Right lobe of liver (tissue), 6 donors: ENCODE results near the gene VSNL1. TPM values are rescaled to one million over a fixed set of nuclear protein-coding genes. Genes with fewer than 3 reads are reported as not detected.

Source experiments
- ATAC-seq, 4 donors: fragments of 200-7000 bp; cut with Tn5 transposase; one replicate each; pipeline ENCODE4 v1.9.1; 2020; ENCODE audit warnings: mild to moderate bottlenecking in 4 of 4, moderate library complexity in 4 of 4
- DNase-seq, 3 donors: peaks; one replicate each; pipeline ENCODE4 v3.0.0-alpha.2; 2020
- H3K27ac ChIP-seq, 3 donors: fragments of 200-600 bp; one replicate each; pipeline ENCODE4 v1.8.0; 2022
- H3K27me3 ChIP-seq, 2 donors: fragments of 200-600 bp; one replicate each; pipeline ENCODE4 v1.8.0; 2022
- H3K36me3 ChIP-seq, 4 donors: fragments of 200-600 bp; sonication (generic) in 1 of 4; one replicate each; pipeline versions ENCODE4 v1.5.1 to v1.8.0; 2017 to 2022; ENCODE audit warnings: control low read depth in 1 of 4
- H3K4me1 ChIP-seq, 4 donors: fragments of 200-600 bp; sonication (generic) in 1 of 4; one replicate each; pipeline versions ENCODE4 v1.5.1 to v1.8.0; 2017 to 2022; ENCODE audit warnings: control low read depth in 1 of 4
- H3K4me3 ChIP-seq, 3 donors: fragments of 200-600 bp; one replicate each; pipeline ENCODE4 v1.8.0; 2022
- H3K9me3 ChIP-seq, 4 donors: fragments of 200-600 bp; sonication (generic) in 1 of 4; one replicate each; pipeline versions ENCODE4 v1.5.1 to v1.8.0; 2017 to 2022; ENCODE audit warnings: control low read depth in 1 of 4
- POLR2A ChIP-seq: fragments of 450-650 bp; IDR thresholded peaks from one replicate; pipeline ENCODE4 v1.6.1; 2017; ENCODE audit warnings: antibody characterized with exemption, mild to moderate bottlenecking
- WGBS: methylation state at CpG from one replicate; pipeline ENCODE4 v1.1.6; 2018; ENCODE audit warnings: low coverage, low lambda C conversion rate; ENCODE audit not compliant: insufficient coverage; ENCODE audit errors: missing lambda C conversion rate; 5-methylcytosine and 5-hydroxymethylcytosine counted together
- intact Hi-C, 2 donors: fragments of 100-400 bp; cut with DNase I; formaldehyde crosslinking; loops; one replicate each; pipeline versions ENCODE4 v1.11.2 to v1.14.1; 2022
- total RNA-seq, 6 experiments: library from RNA; depleted of rRNA in 2 of 6; stranded (reverse); fragments of >200 nt in 2 of 6; fragmentation: NEBNext Ultra II Directional in 3 of 6; extraction: Animal tissue kit (Norgen Biotek cat#: 25700) in 3 of 6; gene quantifications; one replicate each; pipeline versions ENCODE4 v1.1.0 to v1.2.4, GENCODE V29; 2016 to 2023
- TF ChIP-seq, protein P1 (sequence below), 4 donors: fragments of 200-600 bp in 3 of 4; fragments of 450-650 bp in 1 of 4; IDR thresholded peaks; one replicate each; pipeline versions ENCODE4 v1.5.1 to v1.8.0; 2016 to 2022; ENCODE audit warnings: antibody characterized with exemption in 4 of 4, mild to moderate bottlenecking in 2 of 4
- donor health status: DM: no; HTN: yes; CAD: no.
- donor health status: DM: no; HTN: no; CAD: no.
- donor health status: DM: no; HTN: no; CAD: no.
- donor health status: DM: no; HTN: yes; CAD: no.
- donor health status: DM: no; HTN: yes; CAD: no.

VSNL1 gene
- total RNA-seq, 6 experiments from 2014 or later = 2.1 to 12.1 (median 4.3) TPM

GRCh38 chr2:17574406-17575073 lies 34.0 kb downstream of the VSNL1 start:
- TF ChIP-seq, protein P1, sequence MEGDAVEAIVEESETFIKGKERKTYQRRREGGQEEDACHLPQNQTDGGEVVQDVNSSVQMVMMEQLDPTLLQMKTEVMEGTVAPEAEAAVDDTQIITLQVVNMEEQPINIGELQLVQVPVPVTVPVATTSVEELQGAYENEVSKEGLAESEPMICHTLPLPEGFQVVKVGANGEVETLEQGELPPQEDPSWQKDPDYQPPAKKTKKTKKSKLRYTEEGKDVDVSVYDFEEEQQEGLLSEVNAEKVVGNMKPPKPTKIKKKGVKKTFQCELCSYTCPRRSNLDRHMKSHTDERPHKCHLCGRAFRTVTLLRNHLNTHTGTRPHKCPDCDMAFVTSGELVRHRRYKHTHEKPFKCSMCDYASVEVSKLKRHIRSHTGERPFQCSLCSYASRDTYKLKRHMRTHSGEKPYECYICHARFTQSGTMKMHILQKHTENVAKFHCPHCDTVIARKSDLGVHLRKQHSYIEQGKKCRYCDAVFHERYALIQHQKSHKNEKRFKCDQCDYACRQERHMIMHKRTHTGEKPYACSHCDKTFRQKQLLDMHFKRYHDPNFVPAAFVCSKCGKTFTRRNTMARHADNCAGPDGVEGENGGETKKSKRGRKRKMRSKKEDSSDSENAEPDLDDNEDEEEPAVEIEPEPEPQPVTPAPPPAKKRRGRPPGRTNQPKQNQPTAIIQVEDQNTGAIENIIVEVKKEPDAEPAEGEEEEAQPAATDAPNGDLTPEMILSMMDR (IDR thresholded peaks at IDR 0.05) = no peak
- TF ChIP-seq POLR2A = no peak
- 84% methylated on average over 3 of the region's 3 CpGs for WGBS
- Histone ChIP-seq H3K4me1 (no peaks in the 10 kb centered on the region), H3K4me3 (no peak overlapping the region), H3K9me3 (no peaks in the 10 kb centered on the region), H3K36me3 (no peaks in the 10 kb centered on the region), H3K27me3 (no peaks in the 10 kb centered on the region), H3K27ac (no peak overlapping the region)
- ATAC-seq (no peak), DNase-seq (no peak)
- intact Hi-C loops = loop anchor here in 1 of 2 donors (10.0 kb wide), 1 partner anchor 100 kb away; no protein-coding TSS in a partner anchor

DNA sequence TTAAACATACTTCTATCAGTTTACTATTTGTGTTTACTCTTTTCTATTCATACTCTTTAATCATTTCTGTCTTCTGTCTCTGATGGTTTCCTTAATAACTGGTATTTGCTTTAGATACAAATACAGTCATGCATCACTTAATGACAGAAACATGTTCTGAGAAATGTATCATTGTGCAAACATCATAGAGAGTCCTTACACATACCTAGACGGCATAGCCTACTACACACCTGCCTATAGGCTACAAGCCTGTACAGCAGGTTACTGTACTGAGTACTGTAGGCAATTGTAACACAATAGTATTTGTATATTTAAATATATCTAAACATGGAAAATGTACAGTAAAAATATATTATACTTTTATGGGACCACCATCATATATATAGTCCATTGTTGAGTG lies 36.3 kb downstream of the VSNL1 start:
- DNase-seq (no peak), ATAC-seq (no peak)
- intact Hi-C loops = loop anchor here in 1 of 2 donors (10.0 kb wide), 1 partner anchor 102 kb away; no protein-coding TSS in a partner anchor
- no peak overlapping the region for H3K27ac ChIP-seq
- TF ChIP-seq POLR2A = no peak
- TF ChIP-seq, protein P1 (IDR thresholded peaks at IDR 0.05) = no peak
- no peak overlapping the region for H3K4me3 ChIP-seq
- H3K9me3 ChIP-seq = no peaks in the 10 kb centered on the region
- no peaks in the 10 kb centered on the region for H3K27me3 ChIP-seq
- 92% methylated on average over 1 of the region's 1 CpG for WGBS
- H3K36me3 ChIP-seq = no peaks in the 10 kb centered on the region
- no peaks in the 10 kb centered on the region for H3K4me1 ChIP-seq

GRCh38 chr2:17578466-17578928 lies 38.0 kb downstream of the VSNL1 start:
- peak in 3 of 4 donors; percentile 17 to 38 (median 34) for ATAC-seq

GRCh38 chr2:17579605-17580318 lies 39.3 kb downstream of the VSNL1 start:
- intact Hi-C loops = loop anchor here in 1 of 2 donors (10.0 kb wide), 1 partner anchor 105 kb away; no protein-coding TSS in a partner anchor
- Histone ChIP-seq H3K27ac (no peak overlapping the region), H3K27me3 (no peaks in the 10 kb centered on the region), H3K9me3 (no peaks in the 10 kb centered on the region), H3K4me1 (no peaks in the 10 kb centered on the region), H3K4me3 (no peak overlapping the region), H3K36me3 (no peaks in the 10 kb centered on the region)
- TF ChIP-seq, protein P1 (IDR thresholded peaks at IDR 0.05) = no peak
- no peak for TF ChIP-seq POLR2A
- ATAC-seq (peak in 1 of 4 donors; percentile 71), DNase-seq (no peak)
- 94% methylated on average over 2 of the region's 3 CpGs for WGBS

More at GRCh38 chr2:17578466-17578928, 38.0 kb downstream of the VSNL1 start:
- no peak overlapping the region for H3K4me3 ChIP-seq
- intact Hi-C loops = loop anchor here in 1 of 2 donors (10.0 kb wide), 1 partner anchor 104 kb away; no protein-coding TSS in a partner anchor
- no peaks in the 10 kb centered on the region for H3K27me3 ChIP-seq
- no peaks in the 10 kb centered on the region for H3K9me3 ChIP-seq
- H3K36me3 ChIP-seq = no peaks in the 10 kb centered on the region
- WGBS = 80% methylated on average over 2 of the region's 5 CpGs
- TF ChIP-seq, protein P1 (IDR thresholded peaks at IDR 0.05) = no peak
- no peak for TF ChIP-seq POLR2A
- H3K4me1 ChIP-seq = no peaks in the 10 kb centered on the region
- H3K27ac ChIP-seq = no peak overlapping the region
- no peak for DNase-seq
